GM12864 (cell line): Measurements from ENCODE around the gene GALNT8.

Experiments
- DNase-seq: peaks from one replicate; pipeline ENCODE4 v3.0.0-alpha.2; 2011; ENCODE audit warnings: low read depth
- H3K4me3 ChIP-seq: 2 replicates; pipeline ENCODE4 v1.5.1; 2011; ENCODE audit warnings: mild to moderate bottlenecking, low read depth, low read length, control low read depth
- CTCF ChIP-seq: IDR thresholded peaks from 2 replicates; pipeline ENCODE4 v1.5.1; 2011; ENCODE audit warnings: low read depth, mild to moderate bottlenecking, moderate library complexity, low read length, control low read depth, inconsistent platforms; ENCODE audit errors: missing control alignments

The GALNT8 gene

GRCh38 chr12:4701395-4702190 lies 18.6 kb upstream of the GALNT8 start:
- DNase-seq = no peak
- TF ChIP-seq CTCF = no peak
- no peak overlapping the region for H3K4me3 ChIP-seq

- H3K4me3 ChIP-seq = no peak overlapping the region
- DNase-seq = no peak
- TF ChIP-seq CTCF = no peak
These were observed 16.5 kb upstream of the GALNT8 start for GRCh38 chr12:4703676-4704075.

- H3K4me3 ChIP-seq = no peak overlapping the region
- no peak for TF ChIP-seq CTCF
- no peak for DNase-seq
These were observed 14.4 kb upstream of the GALNT8 start for GRCh38 chr12:4705824-4706223.

GRCh38 chr12:4707306-4707705 lies 12.9 kb upstream of the GALNT8 start:
- TF ChIP-seq CTCF = no peak
- H3K4me3 ChIP-seq = no peak overlapping the region
- DNase-seq = no peak

GRCh38 chr12:4710113-4710512 lies 10.1 kb upstream of the GALNT8 start:
- no peak for TF ChIP-seq CTCF
- DNase-seq = no peak
- no peak overlapping the region for H3K4me3 ChIP-seq

- H3K4me3 ChIP-seq = no peak overlapping the region
- no peak for DNase-seq
- no peak for TF ChIP-seq CTCF
These were observed 5.3 kb upstream of the GALNT8 start for GRCh38 chr12:4714879-4715278.

- no peak for TF ChIP-seq CTCF
- no peak overlapping the region for H3K4me3 ChIP-seq
- no peak for DNase-seq
These were observed 2.4 kb upstream of the GALNT8 start for GRCh38 chr12:4717806-4718205.
